ENCODE results near the gene DNAJB4.
"Not testable (repeated sequence)": the region's sequence is repeated elsewhere in the genome, so short reads cannot be mapped to it uniquely, and the experiment has no call there.

Gene DNAJB4

DNA sequence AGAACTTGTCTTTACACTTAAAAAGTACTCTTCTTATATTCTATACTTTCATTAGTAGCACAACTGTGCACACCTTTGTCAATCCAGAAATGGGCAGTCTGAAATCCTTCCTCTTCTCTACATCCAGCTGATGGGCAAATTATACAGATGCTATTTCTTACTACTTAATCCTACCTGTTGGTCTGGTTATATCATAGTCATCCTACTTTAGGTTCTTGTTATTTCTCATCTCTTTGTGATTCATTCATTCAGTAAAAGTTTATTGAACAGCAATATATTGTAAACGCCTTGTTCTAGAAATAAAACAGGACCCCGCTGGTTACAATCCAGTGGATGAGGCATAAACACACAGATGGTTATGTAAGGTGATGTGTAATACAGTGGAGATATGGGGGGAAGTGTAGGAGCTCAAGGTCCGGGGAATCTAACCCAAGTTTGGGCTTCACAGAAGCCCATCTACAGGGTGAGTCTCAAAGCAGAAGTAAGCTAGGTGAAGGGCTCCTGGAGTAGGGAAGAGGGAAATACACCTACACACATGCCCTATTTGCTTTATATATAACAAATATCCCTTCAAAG, 14.0 kb upstream of the DNAJB4 start:
- DNase-seq (ENCODE audit: extremely low read depth in 1 of 2, low read depth in 1 of 2) = no peak

DNA sequence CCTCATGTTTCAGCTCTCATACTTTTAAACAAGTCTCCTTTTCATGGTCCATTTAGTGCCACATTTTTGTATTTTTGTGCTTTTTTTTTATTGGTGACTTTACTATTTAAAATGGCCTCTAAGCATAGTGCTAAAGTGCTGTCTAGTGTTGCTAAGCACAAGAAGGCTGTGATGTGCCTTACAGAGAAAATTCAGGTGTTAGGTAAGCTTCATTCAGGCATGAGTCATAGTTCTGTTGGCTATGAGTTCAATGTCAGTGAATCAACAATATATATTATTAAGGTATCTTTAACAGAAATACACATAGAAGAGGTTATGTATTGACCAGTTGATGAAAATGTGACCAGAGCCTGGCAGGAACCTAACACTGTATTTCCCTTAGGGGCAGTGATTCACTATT, 13.1 kb upstream of the DNAJB4 start:
- no peak for DNase-seq (ENCODE audit: extremely low read depth in 1 of 2, low read depth in 1 of 2)

DNA sequence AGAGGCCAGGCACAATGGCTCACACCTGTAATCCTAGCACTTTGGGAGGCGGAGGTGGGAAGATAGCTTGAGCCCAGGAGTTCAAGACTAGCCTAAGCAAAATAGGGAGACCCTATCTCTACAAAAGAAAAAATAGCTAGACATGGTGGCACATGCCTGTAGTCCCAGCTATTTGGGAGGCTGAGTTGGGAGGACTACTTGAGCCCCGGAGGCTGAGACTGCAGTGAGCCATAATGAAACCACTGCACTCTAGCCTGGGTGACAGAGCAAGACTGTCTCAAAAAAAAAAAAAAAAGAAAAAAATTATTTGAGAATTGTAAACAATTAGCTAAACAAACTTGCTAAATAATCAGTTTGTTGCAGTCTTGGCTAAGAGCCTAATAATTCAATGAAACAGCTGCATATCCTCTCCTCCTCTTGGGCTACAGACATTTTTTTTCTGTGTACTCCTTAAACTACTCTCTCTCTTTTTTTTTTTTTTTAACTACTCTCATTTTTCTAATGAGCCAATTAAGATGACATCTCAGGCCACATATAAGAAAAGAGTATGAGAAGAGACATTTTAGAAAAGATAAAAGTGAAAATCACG, 10.5 kb upstream of the DNAJB4 start:
- DNase-seq (ENCODE audit: extremely low read depth in 1 of 2, low read depth in 1 of 2) = no peak

GRCh38 chr1:77996734-77997133, 8.0 kb upstream of the DNAJB4 start:
- no peak for DNase-seq (ENCODE audit: extremely low read depth in 1 of 2, low read depth in 1 of 2)

DNA sequence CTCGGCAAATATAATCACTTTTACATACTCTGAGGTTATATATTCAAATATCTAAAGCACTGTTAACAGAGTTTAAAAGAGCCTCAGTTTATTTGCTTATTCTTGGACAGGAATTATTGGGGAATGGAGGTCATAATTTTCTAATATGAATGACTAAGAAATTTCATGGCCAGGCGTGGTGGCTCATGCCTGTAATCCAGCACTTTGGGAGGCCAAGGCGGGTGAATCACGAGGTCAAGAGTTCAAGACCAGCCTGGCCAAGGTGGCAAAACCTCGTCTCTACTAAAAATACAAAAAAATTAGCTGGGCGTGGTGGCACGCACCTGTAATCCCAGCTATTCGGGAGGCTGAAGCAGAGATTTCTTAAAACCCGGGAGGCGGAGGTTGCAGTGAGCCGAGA, 4.2 kb upstream of the DNAJB4 start:
- DNase-seq (ENCODE audit: extremely low read depth in 1 of 2, low read depth in 1 of 2) = not testable (repeated sequence)

GRCh38 chr1:78003070-78003746, 1.5 kb upstream of the DNAJB4 start:
- no peak for DNase-seq (ENCODE audit: extremely low read depth in 1 of 2, low read depth in 1 of 2)

DNA sequence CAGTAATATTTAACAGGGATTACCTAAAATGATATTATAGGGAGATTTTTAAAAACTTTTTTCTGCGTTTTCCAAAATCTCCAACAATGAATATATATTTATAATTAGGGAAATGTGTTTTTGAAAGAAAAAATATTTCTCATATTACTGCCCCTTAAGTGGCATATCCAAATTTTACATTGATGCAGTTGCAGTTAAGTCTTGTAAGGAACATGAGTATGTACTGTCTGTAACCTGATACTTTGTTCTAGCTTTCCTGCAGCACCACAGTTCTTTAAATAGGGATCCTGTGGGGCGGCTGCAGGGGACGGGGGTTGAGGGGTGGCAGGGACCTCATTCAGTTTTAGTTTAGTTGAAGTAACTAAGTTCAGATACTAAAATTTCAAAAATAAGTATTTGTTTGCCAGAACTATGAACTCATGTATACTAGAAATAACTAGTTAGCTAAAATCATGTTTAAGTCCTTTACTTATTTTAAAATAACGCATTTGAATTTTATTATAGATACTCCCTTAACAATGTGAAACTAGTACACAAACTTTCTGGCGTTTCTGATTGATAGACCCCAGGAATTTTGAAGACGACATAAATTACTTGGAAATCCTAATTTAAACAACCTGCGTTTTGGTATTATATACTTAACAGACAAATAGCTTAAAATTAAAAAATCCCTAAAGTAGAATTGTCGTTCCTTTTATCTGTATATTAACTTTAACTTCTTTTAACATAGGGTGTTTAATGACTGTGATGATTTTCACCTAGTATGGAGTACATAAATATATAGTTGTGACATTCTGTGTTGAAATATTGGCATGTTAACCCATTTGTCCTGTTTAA, 639 bp upstream of the DNAJB4 start:
- DNase-seq (ENCODE audit: extremely low read depth in 1 of 2, low read depth in 1 of 2) = no peak

DNA sequence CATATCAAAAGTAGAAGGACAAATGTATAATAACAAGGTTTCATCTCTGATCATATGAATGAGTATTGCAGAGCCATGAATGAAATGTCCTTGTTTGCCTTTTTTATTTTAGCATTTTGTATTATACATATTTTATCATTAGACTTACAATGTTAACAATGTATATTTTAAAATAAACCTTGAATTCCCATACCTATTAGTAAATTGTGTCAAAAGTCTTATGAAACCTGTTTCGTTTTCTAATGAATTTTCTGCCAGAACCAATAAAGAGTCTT, 646 bp downstream of the DNAJB4 start:
- no peak for DNase-seq (ENCODE audit: extremely low read depth in 1 of 2, low read depth in 1 of 2)

GRCh38 chr1:78005755-78006154, 1.0 kb downstream of the DNAJB4 start:
- DNase-seq (ENCODE audit: extremely low read depth in 1 of 2, low read depth in 1 of 2) = no peak

- no peak for DNase-seq (ENCODE audit: extremely low read depth in 1 of 2, low read depth in 1 of 2)
Measured at GRCh38 chr1:78006521-78006920, 1.8 kb downstream of the DNAJB4 start.

DNA sequence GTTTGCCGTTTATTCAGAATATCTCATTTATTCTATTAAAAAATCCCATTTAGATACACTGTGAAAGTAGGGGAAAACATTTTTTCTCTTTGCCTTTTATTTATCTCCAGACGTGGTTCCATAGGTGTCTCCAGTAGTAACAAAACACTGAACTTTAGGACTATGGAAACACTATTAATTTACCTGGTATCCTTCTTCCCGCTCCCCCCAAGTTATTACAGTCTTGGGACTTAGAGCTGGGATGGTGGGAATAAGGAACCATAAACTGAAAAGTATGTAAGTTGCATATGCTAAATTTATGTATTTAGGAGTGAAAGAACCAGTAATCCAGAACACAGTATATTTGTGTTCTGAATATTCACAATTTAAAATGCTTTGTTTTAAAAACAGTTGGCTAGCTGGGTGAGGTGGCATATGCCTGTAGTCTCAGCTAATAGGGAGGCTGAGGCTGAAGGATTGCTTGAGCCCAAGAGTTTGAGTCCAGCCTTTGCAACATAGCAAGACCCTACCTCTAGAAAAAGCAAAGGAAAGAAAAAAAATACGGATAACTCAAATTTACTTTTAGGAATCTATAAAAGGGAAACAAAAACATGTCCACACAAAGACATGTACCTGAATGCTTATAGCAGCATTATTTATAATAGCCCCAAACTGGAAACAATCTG, 3.1 kb downstream of the DNAJB4 start:
- DNase-seq (ENCODE audit: extremely low read depth in 1 of 2, low read depth in 1 of 2) = no peak

DNA sequence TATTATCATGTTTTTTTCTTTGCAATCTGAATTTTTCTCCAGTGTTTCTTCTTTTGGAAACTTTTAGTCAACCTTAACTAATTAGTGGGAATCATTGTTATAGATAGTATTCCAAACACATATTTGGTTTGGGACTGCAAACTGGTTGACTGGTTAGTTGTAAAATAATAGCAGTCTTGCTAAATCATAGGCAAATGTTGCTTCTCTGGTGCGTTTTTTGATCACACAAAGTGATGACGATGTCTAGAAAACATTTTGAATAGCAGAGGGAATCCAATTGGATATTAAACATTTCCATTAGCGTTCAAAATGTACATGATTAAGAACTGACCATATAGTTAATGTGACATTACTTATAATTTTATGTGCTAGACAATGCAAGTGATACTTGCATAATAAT, 4.5 kb downstream of the DNAJB4 start:
- DNase-seq (ENCODE audit: extremely low read depth in 1 of 2, low read depth in 1 of 2) = no peak

DNA sequence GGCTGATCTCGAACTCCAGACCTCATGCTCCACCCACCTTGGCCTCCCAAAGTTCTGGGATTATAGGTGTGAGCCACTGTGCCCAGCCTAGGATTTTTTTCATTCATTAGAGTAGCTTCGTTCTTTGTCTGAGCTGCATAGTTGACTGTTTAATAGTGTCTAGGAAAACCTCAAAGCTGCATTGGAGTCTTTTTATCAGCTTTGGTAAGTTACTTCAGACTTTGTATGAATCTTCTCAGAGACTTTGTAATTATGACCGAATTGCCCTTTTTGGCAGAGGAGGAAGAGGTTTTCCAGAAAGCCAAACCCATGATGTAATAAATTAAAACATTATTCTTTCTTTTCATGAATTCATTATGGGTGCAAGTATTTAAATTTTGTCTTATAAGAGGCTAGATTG, 5.1 kb downstream of the DNAJB4 start:
- no peak for DNase-seq (ENCODE audit: extremely low read depth in 1 of 2, low read depth in 1 of 2)

- no peak for DNase-seq (ENCODE audit: extremely low read depth in 1 of 2, low read depth in 1 of 2)
Measured at GRCh38 chr1:78011050-78011449, 6.3 kb downstream of the DNAJB4 start.

DNA sequence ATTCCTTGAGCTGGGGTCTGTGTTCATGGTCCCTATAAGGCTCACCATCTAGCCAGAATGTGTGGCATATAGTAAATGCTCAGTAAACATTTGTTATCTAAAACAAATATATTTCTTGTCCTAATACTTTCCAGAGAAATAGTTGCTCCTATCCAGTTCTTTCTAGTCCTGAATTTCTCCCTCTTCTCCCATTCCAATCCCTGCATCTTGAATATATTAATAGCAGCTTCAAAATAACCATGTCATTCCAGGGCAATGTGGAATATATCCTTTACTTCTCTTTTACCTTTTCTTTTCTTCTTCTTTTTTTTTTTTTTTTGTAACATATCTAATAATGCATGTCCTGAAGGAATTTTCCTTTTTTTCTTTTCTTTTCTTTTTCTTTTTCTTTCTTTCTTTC, 10.4 kb downstream of the DNAJB4 start:
- DNase-seq (ENCODE audit: extremely low read depth in 1 of 2, low read depth in 1 of 2) = no peak

DNA sequence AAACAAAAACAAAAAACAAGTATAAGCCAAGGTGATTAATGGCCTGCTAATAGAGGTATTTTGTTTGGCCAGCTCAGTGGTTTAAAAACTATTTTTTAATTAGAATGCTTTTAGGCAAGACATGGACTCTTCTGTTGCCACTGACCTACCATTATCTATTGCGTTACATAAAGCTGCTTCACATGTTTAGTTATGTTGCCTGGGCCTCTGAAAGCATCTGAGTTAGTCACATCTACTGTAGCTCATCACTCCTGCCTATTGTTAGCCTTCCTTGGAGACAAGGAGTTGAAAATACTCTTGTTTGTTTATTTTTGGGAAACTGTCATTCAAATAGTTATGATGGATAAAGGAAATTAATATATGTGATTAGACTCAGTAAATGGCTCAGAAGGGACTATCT, 14.3 kb downstream of the DNAJB4 start:
- DNase-seq (ENCODE audit: extremely low read depth in 1 of 2, low read depth in 1 of 2) = no peak

DNA sequence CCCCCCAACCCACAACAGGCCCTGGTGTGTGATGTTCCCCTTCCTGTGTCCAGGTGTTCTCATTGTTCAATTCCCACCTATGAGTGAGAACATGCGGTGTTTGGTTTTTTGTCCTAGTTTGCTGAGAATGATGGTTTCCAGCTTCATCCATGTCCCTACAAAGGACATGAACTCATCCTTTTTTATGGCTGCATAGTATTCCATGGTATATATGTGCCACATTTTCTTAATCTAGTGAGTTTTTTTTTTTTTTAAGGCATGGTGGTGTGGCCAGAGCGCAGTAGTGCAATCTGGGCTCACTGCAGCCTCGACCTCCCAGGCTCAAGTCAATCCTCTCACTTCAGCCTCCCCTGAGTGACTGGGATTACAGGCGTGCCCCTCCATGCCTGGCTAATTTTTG, 16.4 kb downstream of the DNAJB4 start:
- not testable (repeated sequence) for DNase-seq (ENCODE audit: extremely low read depth in 1 of 2, low read depth in 1 of 2)

GRCh38 chr1:78029793-78030192, 25.1 kb downstream of the DNAJB4 start:
- no peak for DNase-seq (ENCODE audit: extremely low read depth in 1 of 2, low read depth in 1 of 2)

DNA sequence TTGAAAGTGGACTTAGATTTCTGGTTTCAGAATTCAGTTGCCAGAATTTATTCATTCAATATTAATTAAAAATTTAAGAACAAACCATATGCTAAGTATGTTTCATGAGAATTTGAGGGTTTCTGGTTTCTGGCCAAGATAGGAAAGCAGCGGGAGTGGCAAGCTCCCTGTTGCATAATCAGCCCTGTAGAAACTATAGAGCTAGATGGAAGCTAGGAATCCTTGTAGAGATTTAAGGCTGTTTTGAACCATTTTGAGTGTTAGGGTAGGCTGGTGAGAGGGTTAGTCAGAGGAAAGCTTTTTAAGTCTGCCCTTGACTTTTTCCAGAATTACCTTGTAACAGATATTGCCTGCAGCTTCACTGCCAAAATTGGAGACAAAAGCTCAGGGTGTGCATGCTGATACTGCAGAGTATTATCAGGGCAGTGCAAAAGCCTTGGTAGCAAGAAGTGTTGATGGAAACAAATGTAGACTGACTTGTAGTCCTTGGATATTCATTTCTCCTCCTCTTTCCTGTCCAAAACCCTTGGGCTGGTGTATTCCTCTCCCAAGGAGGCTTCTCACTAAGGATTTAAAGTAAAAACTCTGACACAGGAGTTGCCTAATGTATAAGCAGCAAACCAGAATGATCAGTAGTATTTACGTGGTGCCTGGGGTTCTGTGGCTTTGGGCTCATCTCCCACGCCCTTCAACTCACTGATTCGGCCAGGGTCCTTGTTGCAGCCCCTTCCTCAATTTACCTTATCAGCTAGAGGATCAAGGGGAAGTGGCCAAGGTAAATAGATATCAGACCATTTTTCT, 28.5 kb downstream of the DNAJB4 start:
- DNase-seq (ENCODE audit: extremely low read depth in 1 of 2, low read depth in 1 of 2) = no peak

DNA sequence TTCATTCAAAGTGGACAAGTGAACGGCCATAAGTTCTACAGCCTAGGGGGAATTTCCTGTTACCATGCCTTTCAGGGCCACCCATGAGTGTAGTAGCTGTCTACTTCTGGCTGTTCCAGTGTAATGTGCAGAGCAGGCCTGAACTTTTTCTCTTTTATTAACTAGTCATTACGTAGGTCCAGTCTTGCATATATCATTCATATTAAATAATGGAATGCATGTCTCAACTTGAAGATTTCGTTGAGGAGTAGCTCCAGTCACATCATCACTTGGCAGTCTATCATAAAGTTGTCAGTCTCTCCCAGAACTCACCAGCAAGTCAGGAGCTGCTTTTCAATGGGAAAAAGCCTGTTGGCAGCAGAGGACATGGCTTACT, 29.0 kb downstream of the DNAJB4 start:
- no peak for DNase-seq (ENCODE audit: extremely low read depth in 1 of 2, low read depth in 1 of 2)

DNA sequence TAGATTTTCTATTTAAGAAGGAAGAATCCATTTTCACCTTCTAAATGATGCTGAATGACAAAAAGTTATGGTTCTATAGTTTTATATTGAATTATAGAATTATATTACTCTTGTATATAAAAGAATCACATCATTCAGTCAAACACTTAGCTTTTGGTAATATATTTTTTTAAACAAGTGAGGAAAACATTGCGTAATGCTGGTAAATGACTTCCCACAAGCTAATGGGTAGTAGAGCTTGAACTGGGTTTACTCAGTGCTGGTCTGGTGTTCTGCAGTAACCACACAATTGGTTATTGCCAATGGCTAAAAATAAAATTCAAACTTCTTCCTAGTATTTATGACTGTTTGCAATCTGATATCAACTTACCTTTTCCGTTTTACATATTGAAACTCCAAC, 30.4 kb downstream of the DNAJB4 start:
- no peak for DNase-seq (ENCODE audit: extremely low read depth in 1 of 2, low read depth in 1 of 2)

Measured in activated CD8-positive, alpha-beta memory T cell treated with anti-CD3 and anti-CD28 coated beads for 1 hour (primary cell).